CD4-positive, alpha-beta T cell (primary cell): ENCODE measurements around the gene GAS2L2. TPM values are rescaled to one million over a fixed set of nuclear protein-coding genes. Genes with fewer than 3 reads are reported as not detected.

ENCODE experiments used
- ATAC-seq: fragments of 200-7000 bp; cut with Tn5 transposase; one replicate; pipeline ENCODE4 v1.10.0; 2022; ENCODE audit warnings: mild to moderate bottlenecking; ENCODE audit not compliant: poor library complexity
- CTCF ChIA-PET: fragments of 350-600 bp; sonication (Branson Sonifier 250); formaldehyde crosslinking; loops from one replicate; lab custom pipeline; 2021; ENCODE audit warnings: antibody characterized with exemption, inconsistent platforms; lab: Charles Lee
- POLR2A ChIA-PET: fragments of 350-600 bp; sonication (Branson Sonifier 250); formaldehyde crosslinking; loops from one replicate; lab custom pipeline; 2021; ENCODE audit warnings: antibody characterized with exemption, inconsistent platforms; lab: Charles Lee
- DNase-seq, 14 experiments: peaks; one replicate each; pipeline ENCODE4 v3.0.0-alpha.2; 2013 to 2020; ENCODE audit warnings: mixed read lengths in 2 of 14
- H3K27ac ChIP-seq, 2 donors: one replicate each; pipeline versions ENCODE4 v1.5.1 to v1.7.0; 2013; ENCODE audit warnings: low read length in 2 of 2, low read depth in 1 of 2, mild to moderate bottlenecking in 1 of 2
- H3K27me3 ChIP-seq, 2 experiments: 1 replicate in 1 of 2; 2 replicates in 1 of 2; pipeline versions ENCODE4 v1.6.1 to v1.7.0; 2013; ENCODE audit warnings: low read length in 2 of 2, control low read depth in 1 of 2, mild to moderate bottlenecking in 1 of 2, moderate library complexity in 1 of 2; ENCODE audit not compliant: insufficient read depth in 2 of 2, control insufficient read depth in 1 of 2
- H3K36me3 ChIP-seq: one replicate; pipeline ENCODE4 v1.6.1; 2013; ENCODE audit warnings: low read length, control low read depth; ENCODE audit not compliant: insufficient read depth
- H3K4me1 ChIP-seq: one replicate; pipeline ENCODE4 v1.6.1; 2013; ENCODE audit warnings: low read length, control low read depth; ENCODE audit not compliant: insufficient read depth
- H3K4me3 ChIP-seq: one replicate; pipeline ENCODE4 v1.5.1; 2013; ENCODE audit warnings: mild to moderate bottlenecking, low read length, moderate library complexity
- H3K9me3 ChIP-seq, 2 experiments: 1 replicate in 1 of 2; 2 replicates in 1 of 2; pipeline versions ENCODE4 v1.6.1 to v1.7.0; 2013; ENCODE audit warnings: low read length in 2 of 2, mild to moderate bottlenecking in 2 of 2, control low read depth in 1 of 2, moderate library complexity in 1 of 2; ENCODE audit not compliant: control insufficient read depth in 1 of 2, insufficient read depth in 1 of 2
- H3K27ac Mint-ChIP-seq: one replicate; pipeline ENCODE4 v1.8.0; 2020; ENCODE audit warnings: mixed read lengths
- H3K27me3 Mint-ChIP-seq: one replicate; pipeline ENCODE4 v1.8.0; 2021; ENCODE audit warnings: mixed read lengths
- H3K36me3 Mint-ChIP-seq: one replicate; pipeline ENCODE4 v1.8.0; 2021; ENCODE audit warnings: low read depth, mixed read lengths
- H3K4me1 Mint-ChIP-seq: one replicate; pipeline ENCODE4 v1.8.0; 2021; ENCODE audit warnings: low read depth, mixed read lengths
- H3K4me3 Mint-ChIP-seq: one replicate; pipeline ENCODE4 v1.8.0; 2020; ENCODE audit warnings: mild to moderate bottlenecking, mixed read lengths
- H3K9me3 Mint-ChIP-seq: one replicate; pipeline ENCODE4 v1.8.0; 2020; ENCODE audit warnings: mixed read lengths
- CTCF ChIP-seq: fragments of 200-600 bp; IDR thresholded peaks from one replicate; pipeline ENCODE4 v1.8.0; 2022; ENCODE audit warnings: antibody characterized with exemption, mild to moderate bottlenecking
- intact Hi-C, 2 experiments: fragments of 100-400 bp; cut with DNase I in 1 of 2; cut with micrococcal nuclease in 1 of 2; formaldehyde crosslinking; loops; one replicate each; pipeline versions ENCODE4 v1.15.1 to v1.9.0; 2023 to 2025; cut with DNase I, micrococcal nuclease
- total RNA-seq, 174 experiments: library from RNA in 2 of 174; stranded (reverse) in 2 of 174; gene quantifications; one replicate each; pipeline ENCODE4 v1.2.3 and lab custom pipeline; 2021 to 2026

The GAS2L2 gene
- total RNA-seq, 2 experiments from 2014 or later: 0.19 to 0.22 TPM

GRCh38 chr17:35780950-35781349, 27.9 kb upstream of the GAS2L2 start:
- H3K27ac ChIP-seq: no peak overlapping the region
- CTCF ChIA-PET: interaction anchor here (1.5 kb wide), 1 partner anchor 34 kb away, joined by 3 read pairs; no protein-coding TSS in a partner anchor
- H3K36me3 Mint-ChIP-seq: peaks cover 5% of the 10 kb centered on the region
- no peaks in the 10 kb centered on the region for H3K4me1 ChIP-seq
- no peaks in the 10 kb centered on the region for H3K9me3 Mint-ChIP-seq
- no peak overlapping the region for H3K4me3 ChIP-seq
- no peaks in the 10 kb centered on the region for H3K4me1 Mint-ChIP-seq
- H3K27ac Mint-ChIP-seq: no peak overlapping the region
- H3K9me3 ChIP-seq: no peaks in the 10 kb centered on the region
- TF ChIP-seq CTCF: no peak
- H3K36me3 ChIP-seq: no peaks in the 10 kb centered on the region
- no peak overlapping the region for H3K4me3 Mint-ChIP-seq
- DNase-seq: no peak
- H3K27me3 ChIP-seq: no peaks in the 10 kb centered on the region
- intact Hi-C loops: no loop called here
- H3K27me3 Mint-ChIP-seq: no peaks in the 10 kb centered on the region
- ATAC-seq: no peak
- POLR2A ChIA-PET: interaction anchor here (0.8 kb wide), 1 partner anchor 36 kb away, joined by 3 read pairs; no protein-coding TSS in a partner anchor

- ATAC-seq: no peak
Observed at GRCh38 chr17:35778641-35779196, 25.7 kb upstream of the GAS2L2 start.

GRCh38 chr17:35775583-35775982, 22.5 kb upstream of the GAS2L2 start:
- Mint-ChIP-seq H3K27me3 (no peaks in the 10 kb centered on the region), H3K9me3 (no peaks in the 10 kb centered on the region), H3K4me3 (no peak overlapping the region), H3K36me3 (peaks cover 5% of the 10 kb centered on the region), H3K27ac (no peak overlapping the region), H3K4me1 (no peaks in the 10 kb centered on the region)
- Histone ChIP-seq H3K4me3 (no peak overlapping the region), H3K9me3 (no peaks in the 10 kb centered on the region), H3K36me3 (no peaks in the 10 kb centered on the region), H3K27me3 (peaks cover 0 to 2% of the 10 kb centered on the region in 2 experiments), H3K27ac (no peak overlapping the region), H3K4me1 (no peaks in the 10 kb centered on the region)
- no peak for TF ChIP-seq CTCF
- ATAC-seq (no peak), DNase-seq (no peak)
- intact Hi-C loops: no loop called here
- ChIA-PET POLR2A (interaction anchor here (1.0 kb wide), 1 partner anchor 11 kb away, joined by 3 read pairs; no protein-coding TSS in a partner anchor), CTCF (interaction anchor here (1.3 kb wide), 1 partner anchor 11 kb away, joined by 6 read pairs; no protein-coding TSS in a partner anchor)

More at GRCh38 chr17:35778641-35779196, 25.7 kb upstream of the GAS2L2 start:
- intact Hi-C loops: no loop called here
- H3K27me3 ChIP-seq: no peaks in the 10 kb centered on the region
- H3K27ac ChIP-seq: no peak overlapping the region
- Mint-ChIP-seq H3K4me3 (no peak overlapping the region), H3K27me3 (no peaks in the 10 kb centered on the region), H3K36me3 (peaks cover 5% of the 10 kb centered on the region), H3K4me1 (no peaks in the 10 kb centered on the region), H3K27ac (no peak overlapping the region), H3K9me3 (no peaks in the 10 kb centered on the region)
- H3K9me3 ChIP-seq: no peaks in the 10 kb centered on the region
- no peak overlapping the region for H3K4me3 ChIP-seq
- ChIA-PET CTCF (interaction anchor here (0.6 kb wide), 1 partner anchor 170 kb away, joined by 3 read pairs; no protein-coding TSS in a partner anchor), POLR2A (no interaction called here)
- no peak for DNase-seq
- H3K4me1 ChIP-seq: no peaks in the 10 kb centered on the region
- no peak for TF ChIP-seq CTCF
- H3K36me3 ChIP-seq: no peaks in the 10 kb centered on the region
